Stimulated activated CD4-positive, alpha-beta T cell treated with anti-CD3 and anti-CD28 coated beads, TNF-alpha, amount 100 ng/mL, for 48 hours (primary cell): ENCODE measurements around the gene SLC30A5.
A peak's percentile ranks its signal among the peaks of the same experiment; 100 is the strongest.
"Not testable (repeated sequence)": the region's sequence is repeated elsewhere in the genome, so short reads cannot be mapped to it uniquely, and the experiment has no call there.

ENCODE experiments used
- DNase-seq, 3 donors: peaks; one replicate each; pipeline ENCODE4 v3.0.0-alpha.2; 2020; ENCODE audit warnings: low read depth in 3 of 3

Gene SLC30A5

GRCh38 chr5:69093771-69094482 lies at the start of gene SLC30A5:
Gene SLC30A5 (plus strand): TSS chr5:69094014. CDS start chr5:69094256, 242 bp downstream.
- DNase-seq: peak; percentile 95 to 99 (median 95)

GRCh38 chr5:69045213-69045612 lies 48.6 kb upstream of the SLC30A5 start:
- DNase-seq: not testable (repeated sequence)

- no peak for DNase-seq
These were observed 47.3 kb upstream of the SLC30A5 start for GRCh38 chr5:69046375-69046957.

- no peak for DNase-seq
These were observed 45.6 kb upstream of the SLC30A5 start for GRCh38 chr5:69048230-69048629.

GRCh38 chr5:69049151-69049550 lies 44.7 kb upstream of the SLC30A5 start:
- DNase-seq: no peak

- no peak for DNase-seq
These were observed 44.0 kb upstream of the SLC30A5 start for GRCh38 chr5:69049796-69050195.

GRCh38 chr5:69050214-69050613 lies 43.6 kb upstream of the SLC30A5 start:
- DNase-seq: no peak

GRCh38 chr5:69052181-69052580 lies 41.6 kb upstream of the SLC30A5 start:
- no peak for DNase-seq

GRCh38 chr5:69074664-69075521 lies 18.9 kb upstream of the SLC30A5 start:
- DNase-seq: no peak

- no peak for DNase-seq
These were observed 18.2 kb upstream of the SLC30A5 start for GRCh38 chr5:69075522-69076179.

GRCh38 chr5:69078921-69079540 lies 14.8 kb upstream of the SLC30A5 start:
- DNase-seq: no peak

- DNase-seq: no peak
These were observed 14.3 kb upstream of the SLC30A5 start for GRCh38 chr5:69079556-69079955.

- DNase-seq: no peak
These were observed 10.4 kb upstream of the SLC30A5 start for GRCh38 chr5:69083412-69083811.

- DNase-seq: no peak
These were observed 9.6 kb upstream of the SLC30A5 start for GRCh38 chr5:69084195-69084594.

GRCh38 chr5:69084903-69085302 lies 8.9 kb upstream of the SLC30A5 start:
- DNase-seq: no peak

- DNase-seq: no peak
These were observed 7.6 kb upstream of the SLC30A5 start for GRCh38 chr5:69086206-69086605.

GRCh38 chr5:69088006-69088405 lies 5.8 kb upstream of the SLC30A5 start:
- DNase-seq: not testable (repeated sequence)

- DNase-seq: no peak
These were observed 3.7 kb upstream of the SLC30A5 start for GRCh38 chr5:69090158-69090557.

- DNase-seq: no peak
These were observed 2.0 kb upstream of the SLC30A5 start for GRCh38 chr5:69091771-69092170.

- DNase-seq: no peak
These were observed 845 bp upstream of the SLC30A5 start for GRCh38 chr5:69092969-69093368.

GRCh38 chr5:69099302-69099701 lies 5.5 kb downstream of the SLC30A5 start:
- DNase-seq: no peak

GRCh38 chr5:69103521-69103920 lies 9.7 kb downstream of the SLC30A5 start:
- no peak for DNase-seq
